ENCODE data around the gene SUPT7L.
"Not testable (repeated sequence)": the region's sequence is repeated elsewhere in the genome, so short reads cannot be mapped to it uniquely, and the experiment has no call there.

SUPT7L gene

DNA sequence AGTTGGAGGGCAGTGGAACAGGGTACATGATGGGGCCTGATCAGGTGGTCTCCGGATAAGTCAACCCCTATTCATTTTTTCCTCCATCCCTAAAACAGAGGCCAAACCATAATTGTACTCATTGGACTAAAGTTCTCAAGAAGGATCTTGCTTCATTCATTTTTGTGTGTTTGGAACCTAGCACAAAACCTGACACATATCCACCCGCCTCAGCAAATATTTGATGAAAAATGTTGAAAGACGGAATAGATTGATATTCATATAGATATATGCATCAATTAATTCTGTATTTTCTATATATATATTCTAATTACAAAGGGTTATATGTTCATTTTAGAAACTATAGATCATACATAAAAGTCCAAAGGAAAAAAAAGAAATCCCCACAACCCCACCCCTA, 22.2 kb upstream of the SUPT7L start:
- DNase-seq (ENCODE audit: low read depth): no peak

DNA sequence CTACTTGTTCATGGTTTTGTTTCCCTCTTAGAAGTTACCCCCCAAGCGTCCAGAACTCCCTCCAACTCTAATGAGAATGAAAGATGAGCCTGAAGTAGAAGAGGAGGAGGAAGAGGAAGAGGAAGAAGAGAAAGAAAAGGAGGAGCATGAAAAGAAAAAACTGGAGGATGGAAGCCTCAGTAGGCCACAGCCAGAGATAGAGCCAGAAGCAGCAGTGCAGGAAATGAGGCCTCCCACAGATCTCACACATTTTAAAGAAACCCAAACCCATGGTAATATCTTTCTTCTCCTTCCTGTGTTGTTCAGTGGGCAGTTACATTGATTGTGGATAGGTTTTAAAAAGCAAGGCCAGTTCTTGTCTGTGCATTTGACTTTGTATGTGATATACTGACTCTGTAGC, 21.6 kb upstream of the SUPT7L start:
- DNase-seq (ENCODE audit: low read depth): not testable (repeated sequence)

DNA sequence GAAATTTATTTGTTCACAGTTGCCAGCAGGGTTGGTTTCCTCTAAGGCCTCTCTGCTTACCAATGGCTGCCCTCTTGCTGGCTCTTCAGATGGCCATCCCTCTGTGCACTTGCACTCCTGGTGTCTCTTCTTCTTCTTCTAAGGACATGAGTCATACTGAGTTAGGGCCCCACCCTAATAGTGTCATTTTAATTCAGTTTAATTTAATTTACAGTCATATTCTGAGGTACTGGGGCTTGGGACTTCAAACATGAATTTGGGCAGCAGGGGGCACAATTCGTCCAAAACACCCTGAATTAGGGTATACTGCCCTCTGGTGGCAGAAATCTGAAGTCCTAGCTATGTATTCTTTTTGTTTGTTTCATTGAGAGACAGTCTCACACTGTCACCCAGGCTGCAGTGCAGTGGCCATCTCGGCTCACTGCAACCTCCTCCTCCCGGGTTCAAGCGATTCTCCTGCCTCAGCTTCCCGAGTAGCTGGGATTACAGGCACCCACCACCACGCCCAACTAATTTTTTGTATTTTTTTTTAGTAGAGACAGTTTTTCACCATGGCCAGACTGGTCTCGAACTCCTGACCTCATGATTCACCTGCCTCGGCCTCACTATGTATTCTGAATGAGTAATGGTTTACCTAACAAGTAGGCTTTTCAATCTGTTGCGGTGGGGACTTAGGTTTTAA, 20.1 kb upstream of the SUPT7L start:
- peak; percentile 66 for DNase-seq (ENCODE audit: low read depth)

DNA sequence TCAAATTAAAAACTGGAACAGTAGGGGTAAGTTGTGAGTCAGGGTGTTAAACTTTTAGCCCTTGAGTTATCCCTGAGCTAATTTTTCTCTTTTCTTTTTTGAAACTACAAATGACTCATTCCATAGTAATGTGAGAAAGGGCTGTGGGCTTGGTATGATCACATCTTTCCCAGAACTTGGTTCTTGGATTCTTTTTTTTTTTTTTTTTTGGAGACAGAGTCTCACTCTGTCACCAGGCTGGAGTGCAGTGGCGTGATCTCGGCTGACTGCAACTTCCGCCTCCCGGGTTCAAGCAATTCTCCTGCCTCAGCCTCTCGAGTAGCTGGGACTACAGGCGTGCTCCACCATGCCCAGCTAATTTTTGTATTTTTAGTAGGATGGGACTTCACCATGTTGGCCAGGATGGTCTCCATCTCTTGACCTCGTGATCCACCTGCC, 18.9 kb upstream of the SUPT7L start:
- not testable (repeated sequence) for DNase-seq (ENCODE audit: low read depth)

DNA sequence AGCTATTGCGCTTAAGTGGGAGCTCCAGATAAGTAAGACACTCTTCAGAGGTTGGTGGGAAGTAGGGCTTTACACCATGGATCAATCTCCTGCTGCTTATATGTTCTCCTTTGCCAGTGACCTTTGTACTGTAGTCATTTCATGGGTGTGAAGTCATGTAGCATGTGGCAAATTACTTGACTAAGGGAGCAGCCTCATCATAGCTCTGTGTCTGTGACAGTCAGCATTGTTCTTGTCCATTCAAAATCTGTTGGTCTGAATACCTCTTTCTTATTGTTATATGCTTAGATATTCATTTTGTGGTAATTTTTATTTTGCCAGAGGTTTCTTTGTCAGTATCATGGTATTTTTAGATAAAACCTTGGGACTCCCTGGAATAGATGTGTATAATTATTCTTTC, 18.4 kb upstream of the SUPT7L start:
- DNase-seq (ENCODE audit: low read depth): no peak

DNA sequence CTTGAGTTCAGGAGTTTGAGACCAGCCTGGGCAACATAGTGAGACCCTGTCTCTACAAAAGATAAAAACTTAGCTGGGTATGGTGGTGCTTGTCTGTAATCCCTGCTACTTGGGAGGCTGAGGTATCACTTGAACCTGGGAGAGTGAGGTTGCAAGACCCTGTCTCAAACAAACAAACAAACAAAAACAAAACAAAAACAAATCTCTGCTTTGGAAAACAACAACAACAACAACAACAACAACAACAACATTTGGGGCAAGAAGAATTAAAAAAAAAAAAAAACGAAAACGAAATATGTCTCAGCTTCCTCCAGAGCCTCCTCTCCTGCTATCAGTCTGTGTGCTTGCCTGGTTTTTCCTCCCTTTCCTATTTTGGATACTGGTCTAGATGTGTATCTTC, 17.2 kb upstream of the SUPT7L start:
- no peak for DNase-seq (ENCODE audit: low read depth)

DNA sequence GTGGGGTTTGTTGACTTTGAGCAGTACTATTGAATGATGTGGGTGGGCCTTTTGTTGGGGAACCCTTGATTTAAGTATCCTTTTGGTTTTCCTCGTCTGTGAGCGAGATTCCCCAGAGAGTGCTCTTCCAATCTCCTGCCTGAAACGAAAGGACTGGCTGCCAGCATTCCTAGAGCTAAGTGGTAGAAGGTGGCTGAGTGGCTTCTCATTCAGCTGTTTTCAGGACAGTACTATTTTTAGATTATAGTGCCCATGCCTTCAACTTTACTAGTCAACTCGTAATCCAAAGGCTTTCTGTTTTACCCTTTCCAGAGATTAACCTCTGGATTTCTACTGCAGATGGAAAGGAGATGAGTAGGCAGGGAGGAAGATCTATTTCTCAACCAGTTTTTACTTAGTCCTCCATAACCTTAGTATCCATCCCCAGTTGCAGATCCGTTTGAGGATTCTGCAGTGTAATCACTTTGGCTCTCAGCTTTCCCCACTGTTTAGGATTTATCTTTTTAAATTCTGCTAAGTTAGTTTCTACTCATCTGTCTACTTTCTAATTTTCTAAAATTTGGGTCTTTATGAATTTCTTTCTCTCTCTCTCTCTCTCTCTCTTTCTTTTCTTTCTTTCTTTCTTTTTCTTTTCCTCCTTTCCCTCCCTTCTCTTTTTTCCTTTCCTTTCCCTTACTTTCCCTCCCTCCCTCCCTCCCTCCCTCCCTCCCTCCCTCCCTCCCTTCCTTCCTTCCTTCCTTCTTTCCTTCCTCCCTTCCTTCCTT, 9.5 kb upstream of the SUPT7L start:
- DNase-seq (ENCODE audit: low read depth): no peak

DNA sequence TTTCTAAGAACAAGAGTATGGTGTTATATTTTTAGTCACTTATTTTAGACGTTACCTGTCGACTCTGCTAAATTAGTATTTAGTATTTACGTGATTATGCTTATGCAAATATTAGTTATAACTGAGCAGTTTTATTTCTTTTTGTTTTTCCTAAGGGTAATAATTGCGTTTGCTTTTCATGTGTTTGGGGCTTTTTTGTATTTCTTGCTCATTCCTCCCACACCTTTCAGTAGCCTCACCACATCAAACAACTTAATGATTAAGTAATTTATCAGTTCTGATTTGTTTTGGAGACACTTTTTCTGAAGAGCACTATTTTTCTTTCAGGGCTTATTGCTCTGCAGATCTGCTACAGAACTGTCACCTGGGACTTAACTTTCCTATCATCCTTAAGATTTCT, 7.8 kb upstream of the SUPT7L start:
- no peak for DNase-seq (ENCODE audit: low read depth)

DNA sequence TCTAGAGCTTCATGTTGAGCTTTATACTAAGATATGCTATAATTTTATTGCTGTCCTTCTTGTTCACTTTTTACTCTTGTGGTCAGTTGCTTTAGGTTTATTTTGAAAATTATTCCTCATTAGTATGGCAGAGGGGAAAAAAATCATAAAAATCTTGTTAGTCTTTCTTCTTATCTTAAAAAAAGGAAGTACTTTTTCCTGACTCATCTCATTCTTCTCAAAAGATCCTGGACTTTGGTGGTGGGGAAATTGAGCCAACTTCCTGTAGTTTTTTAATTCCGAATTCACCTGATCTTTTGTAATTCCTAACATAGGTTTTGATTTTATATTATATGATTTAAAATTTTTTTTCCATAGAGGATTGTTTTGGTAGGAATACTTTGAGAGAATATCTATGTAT, 4.0 kb upstream of the SUPT7L start:
- DNase-seq (ENCODE audit: low read depth): no peak

DNA sequence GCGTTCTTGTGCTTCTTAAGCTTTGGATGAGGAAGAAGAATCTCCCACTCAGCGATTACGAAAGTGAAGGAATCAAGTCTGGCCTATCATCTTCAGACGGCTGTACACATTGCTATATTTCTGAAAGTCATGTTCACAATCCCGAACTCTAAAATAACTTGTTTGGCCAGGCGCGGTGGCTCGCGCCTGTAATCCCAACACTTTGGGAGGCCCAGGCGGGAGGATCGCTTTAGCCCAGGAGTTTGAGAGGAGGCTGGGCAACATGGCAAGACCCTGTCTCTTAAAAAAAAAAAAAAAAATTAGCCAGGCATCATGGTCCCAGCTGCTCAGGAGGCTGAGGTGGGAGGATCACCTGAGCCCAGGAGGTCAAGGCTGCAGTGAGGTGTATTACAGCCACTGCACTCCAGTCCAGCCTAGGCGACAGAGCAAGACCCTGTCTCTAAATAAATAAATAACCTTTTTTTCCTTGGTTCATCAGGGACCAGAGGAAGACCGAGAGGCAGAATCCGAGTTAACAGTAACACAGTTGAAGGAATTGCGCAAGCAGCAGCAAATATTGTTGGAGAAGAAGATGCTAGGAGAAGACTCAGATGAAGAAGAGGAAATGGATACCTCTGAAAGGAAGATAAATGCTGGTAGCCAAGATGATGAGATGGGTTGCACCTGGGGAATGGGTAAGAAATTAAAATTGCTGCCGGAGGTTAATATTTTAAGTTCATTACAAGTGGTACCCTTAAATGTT, 1.4 kb upstream of the SUPT7L start:
- DNase-seq (ENCODE audit: low read depth): no peak

DNA sequence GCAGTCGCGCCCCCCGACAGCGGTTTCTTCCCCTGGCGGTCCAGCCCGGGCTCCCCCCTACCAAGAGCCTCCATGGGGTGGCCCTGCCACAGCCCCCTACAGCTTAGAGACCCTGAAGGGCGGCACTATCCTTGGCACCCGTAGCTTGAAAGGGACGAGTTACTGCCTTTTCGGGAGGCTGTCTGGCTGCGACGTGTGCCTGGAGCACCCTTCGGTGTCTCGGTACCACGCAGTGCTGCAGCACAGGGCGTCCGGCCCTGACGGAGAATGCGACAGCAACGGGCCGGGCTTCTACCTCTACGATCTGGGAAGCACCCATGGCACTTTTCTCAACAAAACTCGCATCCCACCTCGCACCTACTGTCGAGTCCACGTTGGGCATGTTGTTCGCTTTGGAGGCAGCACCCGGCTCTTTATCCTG, 750 bp upstream of the SUPT7L start:
- DNase-seq (ENCODE audit: low read depth): no peak

DNA sequence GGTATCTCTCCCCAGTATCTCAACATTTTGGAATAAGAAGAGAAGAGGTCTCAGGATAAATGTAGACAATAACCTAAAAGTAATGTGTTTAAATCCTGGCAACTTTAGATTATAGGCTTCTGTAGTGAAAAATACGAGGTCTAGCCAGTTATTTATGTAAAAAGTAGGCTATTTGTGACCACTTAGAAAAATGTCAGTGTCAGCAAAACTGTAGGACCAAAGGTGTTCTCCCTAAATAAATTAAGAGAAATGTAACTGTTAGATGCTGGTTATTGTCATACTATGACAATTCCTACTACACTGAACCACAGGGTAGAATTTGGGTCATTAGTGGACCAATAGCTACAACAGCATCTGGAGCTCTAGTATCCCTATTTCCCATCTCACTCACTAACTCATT, 2.0 kb downstream of the SUPT7L start:
- DNase-seq (ENCODE audit: low read depth): no peak

DNA sequence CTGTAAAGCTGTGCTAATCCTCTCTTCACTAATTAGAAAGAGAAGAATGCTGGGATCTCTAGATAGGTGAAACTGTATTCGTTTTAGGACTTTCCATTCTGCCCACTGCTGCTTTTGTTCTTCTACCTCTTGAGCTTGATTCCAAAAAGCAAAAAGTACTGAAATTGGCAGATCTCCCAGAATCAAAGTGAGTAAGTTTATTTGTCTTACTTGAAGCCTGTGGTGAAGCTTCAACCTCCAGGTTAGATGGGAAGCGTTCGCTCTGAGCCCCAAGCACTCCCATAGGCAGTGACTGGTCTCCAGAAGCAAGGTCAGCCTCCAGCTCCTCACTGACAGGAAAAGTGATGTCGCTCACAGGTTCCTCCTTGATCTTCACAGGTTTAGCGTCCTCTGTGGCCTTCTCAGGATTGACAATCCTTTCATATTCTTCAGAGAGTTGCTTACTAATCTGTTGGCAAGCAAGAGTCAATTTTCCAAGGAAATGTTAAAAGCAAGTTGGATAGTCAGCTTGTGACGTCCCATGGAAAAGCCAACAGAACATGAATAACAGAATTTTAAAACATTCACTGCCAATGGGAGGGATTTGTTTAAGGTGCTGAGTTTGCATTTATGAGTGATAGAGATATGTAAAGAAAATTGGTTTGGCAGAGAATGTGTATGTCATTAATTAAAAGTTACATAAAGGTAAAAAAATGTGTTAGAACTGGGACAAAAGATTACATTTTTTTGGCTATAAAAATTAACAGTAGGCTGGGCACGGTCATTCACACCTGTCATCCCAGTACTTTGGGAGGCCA, 8.1 kb downstream of the SUPT7L start:
- DNase-seq (ENCODE audit: low read depth): no peak

DNA sequence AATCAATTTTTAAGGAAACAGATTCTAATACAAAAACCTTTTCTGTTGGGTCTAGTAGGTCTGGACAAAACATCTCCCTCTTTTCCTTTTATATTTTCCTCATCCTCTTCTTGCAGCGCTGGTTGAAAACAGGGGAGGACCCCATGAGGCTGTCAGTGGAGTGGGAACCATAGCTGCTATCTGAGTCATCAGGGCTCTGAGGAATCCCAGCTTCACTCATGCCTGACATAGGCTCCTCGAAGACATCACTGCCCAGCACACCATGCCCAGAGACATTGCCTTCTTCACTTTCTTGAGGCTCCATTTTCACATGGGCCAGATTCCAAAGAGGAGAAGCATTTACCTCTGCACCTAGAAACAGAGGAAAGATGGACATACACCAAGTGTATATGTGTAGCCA, 10.0 kb downstream of the SUPT7L start:
- DNase-seq (ENCODE audit: low read depth): no peak

DNA sequence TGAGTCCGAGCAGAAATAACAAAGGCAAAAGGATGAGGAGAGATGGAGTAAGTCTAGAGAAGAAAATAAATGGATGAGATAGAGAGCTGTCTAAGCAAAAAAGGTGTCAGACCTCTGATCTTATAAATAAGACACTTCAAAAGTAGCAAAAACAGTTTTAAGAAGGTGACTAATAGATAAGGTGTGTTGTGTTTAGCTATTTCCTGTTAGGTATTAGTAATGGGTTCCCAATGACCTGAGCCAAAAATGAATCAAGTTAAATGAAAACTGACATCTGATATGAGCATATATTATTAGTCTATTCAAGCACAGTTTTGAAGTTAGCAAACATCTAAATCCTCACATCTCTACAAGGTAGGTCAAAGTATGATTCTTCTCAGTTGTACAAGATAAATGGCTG, 10.6 kb downstream of the SUPT7L start:
- no peak for DNase-seq (ENCODE audit: low read depth)

DNA sequence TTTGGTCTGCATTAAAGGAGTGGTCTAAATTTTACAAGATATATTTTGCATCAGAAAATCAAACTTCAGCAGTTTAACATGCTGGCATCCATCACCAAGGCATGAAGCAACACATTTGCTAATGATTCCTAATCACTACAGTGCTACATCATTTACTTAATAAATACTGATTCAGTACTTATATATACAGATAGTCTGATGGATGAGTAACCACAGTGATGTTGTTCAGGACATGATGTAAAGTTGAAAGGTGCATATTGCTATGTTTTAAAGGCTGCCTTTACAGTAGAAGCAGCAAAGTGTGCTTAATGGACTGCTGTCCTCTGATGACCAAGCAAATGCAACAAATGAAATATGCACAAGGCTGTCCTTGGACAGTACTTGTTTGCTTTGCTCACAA, 11.1 kb downstream of the SUPT7L start:
- DNase-seq (ENCODE audit: low read depth): no peak

DNA sequence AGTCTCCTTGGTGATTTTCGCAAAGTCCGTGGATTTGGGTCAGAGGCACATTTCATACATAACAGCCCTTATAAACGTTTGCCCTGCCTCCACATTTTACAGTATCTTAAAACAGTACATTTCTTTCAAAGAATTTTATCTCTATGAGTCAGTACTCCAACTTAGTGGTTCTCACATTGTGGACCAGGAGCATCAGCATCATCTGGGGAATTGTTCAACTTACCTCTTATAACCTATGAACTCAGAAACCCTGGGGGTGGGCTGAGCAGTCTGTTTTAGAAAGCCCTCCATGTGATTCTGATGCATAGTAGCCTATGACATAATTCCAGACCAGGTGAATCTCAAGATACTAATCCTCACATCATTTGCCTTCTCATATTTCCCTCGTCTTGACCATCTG, 12.4 kb downstream of the SUPT7L start:
- DNase-seq (ENCODE audit: low read depth): no peak

DNA sequence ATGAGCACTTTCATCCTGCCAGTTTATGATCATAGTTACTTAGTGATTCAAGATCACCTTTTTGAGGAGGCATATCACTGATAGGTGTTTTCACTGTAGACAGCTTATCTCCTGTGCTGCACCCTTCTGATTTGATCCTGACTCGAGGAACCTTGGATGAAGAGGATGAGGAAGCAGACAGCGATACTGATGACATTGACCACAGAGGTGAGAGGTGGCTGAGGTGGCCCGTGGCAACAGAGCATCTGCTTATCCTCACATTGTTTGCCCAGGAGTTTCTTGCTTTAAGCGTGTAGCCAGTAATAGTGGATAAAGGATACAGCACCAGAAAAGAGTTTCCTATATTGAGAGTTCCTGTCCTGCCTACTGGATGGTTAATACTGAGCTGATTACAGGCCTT, 15.7 kb downstream of the SUPT7L start:
- DNase-seq (ENCODE audit: low read depth): no peak

DNA sequence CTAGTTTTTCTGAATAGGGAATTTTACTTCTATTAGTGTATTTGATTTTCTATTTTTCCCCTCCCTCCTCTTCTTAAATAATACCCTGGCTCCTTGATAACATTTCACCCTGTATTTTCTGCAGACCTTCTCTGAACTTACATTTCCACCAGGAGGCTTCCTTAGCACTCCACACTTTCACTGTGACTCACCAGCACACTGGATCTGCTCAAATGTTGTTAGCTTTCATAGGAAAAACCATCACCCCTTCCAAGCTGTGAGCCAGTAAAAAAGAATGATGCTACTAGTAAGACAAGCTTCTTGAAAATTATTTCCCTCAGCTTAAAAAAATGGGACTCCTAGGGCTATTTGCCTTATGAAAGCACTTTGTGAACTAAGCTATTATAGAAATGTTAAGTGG, 16.1 kb downstream of the SUPT7L start:
- no peak for DNase-seq (ENCODE audit: low read depth)

DNA sequence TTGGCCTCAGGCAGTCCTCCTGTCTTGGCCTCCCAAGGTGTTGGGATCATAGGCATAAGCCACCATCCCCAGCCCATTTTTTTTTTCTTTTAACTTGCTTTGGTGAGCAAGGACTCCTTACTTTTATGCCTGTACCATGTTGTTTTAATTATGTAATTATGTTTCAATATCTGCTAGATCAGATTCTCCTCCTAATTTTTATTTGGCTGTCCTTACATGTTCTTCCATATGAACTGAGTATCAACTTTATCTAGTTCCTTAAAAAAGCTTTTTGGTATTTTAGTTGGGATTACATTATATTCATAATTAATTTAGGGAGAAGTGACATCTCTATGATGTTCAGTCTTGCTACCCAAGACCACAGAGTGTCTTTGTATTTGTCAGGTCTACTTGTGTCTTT, 18.2 kb downstream of the SUPT7L start:
- no peak for DNase-seq (ENCODE audit: low read depth)

DNA sequence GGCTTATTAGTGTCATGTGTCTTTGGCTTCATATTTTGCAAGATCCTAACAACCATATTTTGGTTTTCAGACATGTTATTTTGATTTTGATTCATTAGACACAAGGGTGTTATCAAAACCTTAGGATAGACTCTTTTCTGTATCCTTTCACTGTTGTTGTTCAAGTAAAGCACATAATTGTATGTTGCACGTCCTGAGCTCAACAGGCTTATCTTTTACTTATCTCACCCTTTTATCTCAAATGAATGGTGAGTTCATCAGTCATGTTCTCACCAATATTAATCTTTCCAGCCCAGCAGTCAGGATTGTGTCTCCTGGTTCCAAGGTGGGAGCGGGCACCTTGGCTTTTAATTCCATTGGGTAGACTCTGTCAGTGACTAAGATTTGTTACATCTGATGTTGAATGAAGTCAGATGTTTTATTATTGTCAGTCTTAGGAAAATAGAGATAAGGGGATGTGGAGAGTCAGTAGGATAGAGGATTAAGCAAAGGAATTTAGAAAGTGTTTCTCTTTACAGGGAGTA, 22.6 kb downstream of the SUPT7L start:
- no peak for DNase-seq (ENCODE audit: low read depth)

DNA sequence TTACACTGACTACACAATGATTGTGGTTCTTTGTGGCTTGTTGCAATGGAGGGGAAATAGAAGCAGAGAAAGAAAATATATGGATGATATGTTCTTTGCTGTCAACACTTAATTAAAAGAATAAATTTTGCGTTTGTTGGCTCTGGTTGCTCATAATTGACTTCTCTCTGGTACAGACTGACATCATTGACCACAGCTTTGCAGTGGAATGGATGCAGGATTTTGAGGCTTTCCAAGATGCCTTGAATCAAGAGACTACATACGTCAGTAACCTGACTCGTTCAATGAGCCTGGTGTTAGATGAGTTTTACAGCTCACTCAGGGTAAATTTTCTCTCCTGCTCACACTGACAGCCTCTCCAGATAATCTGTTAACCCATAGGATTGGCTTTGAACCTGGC, 24.7 kb downstream of the SUPT7L start:
- no peak for DNase-seq (ENCODE audit: low read depth)
